Sigmoid colon (tissue), 4 donors: ENCODE measurements around the gene ADD1.
"Not testable (repeated sequence)": the region's sequence is repeated elsewhere in the genome, so short reads cannot be mapped to it uniquely, and the experiment has no call there.

Experiments
- EP300 ChIP-seq, 4 donors: sonication (generic); formaldehyde crosslinking; IDR thresholded peaks; one replicate each; pipeline ENCODE4 v1.6.1; 2017; ENCODE audit warnings: antibody characterized with exemption in 4 of 4
- POLR2A ChIP-seq, 2 donors: fragments of 450-650 bp; IDR thresholded peaks; one replicate each; pipeline ENCODE4 v1.6.1; 2016; ENCODE audit warnings: antibody characterized with exemption in 2 of 2, mild to moderate bottlenecking in 2 of 2, moderate library complexity in 2 of 2
- POLR2AphosphoS5 ChIP-seq, 4 donors: sonication (generic); formaldehyde crosslinking; IDR thresholded peaks; one replicate each; pipeline ENCODE4 v1.6.1; 2017; ENCODE audit warnings: antibody characterized with exemption in 4 of 4
- TF ChIP-seq, protein P1 (sequence below), 4 experiments: fragments of 450-650 bp in 3 of 4; fragments of 200-600 bp in 1 of 4; IDR thresholded peaks; one replicate each; pipeline ENCODE4 v1.5.1; 2016 to 2019; ENCODE audit warnings: antibody characterized with exemption in 4 of 4, mild to moderate bottlenecking in 3 of 4, moderate library complexity in 2 of 4

DNA sequence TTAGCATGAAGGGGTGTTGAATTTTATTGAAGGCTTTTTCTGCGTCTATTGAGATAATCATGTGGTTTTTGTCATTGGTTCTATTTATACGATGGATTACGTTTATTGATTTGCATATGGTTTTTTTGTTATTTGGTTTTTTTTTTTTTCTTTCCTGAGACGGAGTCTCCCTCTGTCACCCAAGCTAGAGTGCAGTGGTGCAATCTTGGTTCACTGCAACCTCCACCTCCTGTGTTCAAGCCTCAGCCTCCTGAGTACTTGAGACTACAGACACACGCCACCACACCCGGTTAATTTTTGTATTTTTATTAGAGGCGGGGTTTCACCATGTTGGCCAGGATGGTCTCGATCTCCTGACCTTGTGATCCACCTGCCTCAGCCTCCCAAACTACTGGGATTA lies 75.1 kb downstream of the ADD1 start:
- TF ChIP-seq POLR2A, POLR2AphosphoS5, EP300 (IDR thresholded peaks at IDR 0.05): not testable (repeated sequence)
- TF ChIP-seq, protein P1, sequence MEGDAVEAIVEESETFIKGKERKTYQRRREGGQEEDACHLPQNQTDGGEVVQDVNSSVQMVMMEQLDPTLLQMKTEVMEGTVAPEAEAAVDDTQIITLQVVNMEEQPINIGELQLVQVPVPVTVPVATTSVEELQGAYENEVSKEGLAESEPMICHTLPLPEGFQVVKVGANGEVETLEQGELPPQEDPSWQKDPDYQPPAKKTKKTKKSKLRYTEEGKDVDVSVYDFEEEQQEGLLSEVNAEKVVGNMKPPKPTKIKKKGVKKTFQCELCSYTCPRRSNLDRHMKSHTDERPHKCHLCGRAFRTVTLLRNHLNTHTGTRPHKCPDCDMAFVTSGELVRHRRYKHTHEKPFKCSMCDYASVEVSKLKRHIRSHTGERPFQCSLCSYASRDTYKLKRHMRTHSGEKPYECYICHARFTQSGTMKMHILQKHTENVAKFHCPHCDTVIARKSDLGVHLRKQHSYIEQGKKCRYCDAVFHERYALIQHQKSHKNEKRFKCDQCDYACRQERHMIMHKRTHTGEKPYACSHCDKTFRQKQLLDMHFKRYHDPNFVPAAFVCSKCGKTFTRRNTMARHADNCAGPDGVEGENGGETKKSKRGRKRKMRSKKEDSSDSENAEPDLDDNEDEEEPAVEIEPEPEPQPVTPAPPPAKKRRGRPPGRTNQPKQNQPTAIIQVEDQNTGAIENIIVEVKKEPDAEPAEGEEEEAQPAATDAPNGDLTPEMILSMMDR (IDR thresholded peaks at IDR 0.05), result not testable (repeated sequence)
